Measurements from ENCODE around the gene ARSK. TPM values are rescaled to one million over a fixed set of nuclear protein-coding genes. Genes with fewer than 3 reads are reported as not detected.

The ARSK gene
- total and polyA plus RNA-seq, 2 donors (not counting 1 experiment from before 2014, with no cell fraction given) = 3.7 to 5.1 TPM

- Mint-ChIP-seq H3K27me3 (no peaks in the 10 kb centered on the region), H3K4me1 (peaks cover 26% of the 10 kb centered on the region), H3K4me3 (peak overlapping the region; percentile 88), H3K27ac (peak overlapping the region; percentile 74), H3K9me3 (ENCODE audit: insufficient read depth) (no peaks in the 10 kb centered on the region)
- ChIA-PET CTCF (interaction anchor here (1.2 kb wide), 1 partner anchor 9 kb away, joined by 3 read pairs; no protein-coding TSS in a partner anchor), POLR2A (no interaction called here)
- no peak overlapping the region for H3K4me3 ChIP-seq (ENCODE audit: control extremely low read depth in 1 of 5, extremely low read depth in 1 of 5, insufficient read depth in 1 of 5, low read depth in 2 of 5, low read length in 4 of 5)
- peaks cover 23 to 26% of the 10 kb centered on the region in 2 donors for H3K4me1 ChIP-seq (ENCODE audit: control insufficient read depth in 2 of 2, insufficient read depth in 2 of 2, low read length in 2 of 2)
- no peak for TF ChIP-seq CTCF (IDR thresholded peaks at IDR 0.05)
- no peak for TF ChIP-seq EZH2 (IDR thresholded peaks at IDR 0.05; ENCODE audit: borderline replicate concordance, insufficient read depth, low read depth, low read length, poor library complexity, severe bottlenecking)
- no peak for DNase-seq
- no peaks in the 10 kb centered on the region for H3K36me3 ChIP-seq (replicated peaks in 1 of 2; ENCODE audit: control extremely low read depth in 1 of 2, control insufficient read depth in 1 of 2, extremely low read depth in 1 of 2, insufficient read depth in 2 of 2, low read length in 1 of 2)
- H3K27ac ChIP-seq (ENCODE audit: low read length in 2 of 2) = no peak overlapping the region
- H4K20me1 ChIP-seq (ENCODE audit: control insufficient read depth, insufficient read depth, low read length, poor library complexity, severe bottlenecking) = no peaks in the 10 kb centered on the region
- H2AFZ ChIP-seq (ENCODE audit: insufficient read depth, low read depth, low read length, poor library complexity, severe bottlenecking) = no peak overlapping the region
- no peak for ATAC-seq (ENCODE audit: low read depth)
- intact Hi-C loops (cut with micrococcal nuclease) = no loop called here
- H3K79me2 ChIP-seq (ENCODE audit: control insufficient read depth, insufficient read depth, low read length) = no peaks in the 10 kb centered on the region
- WGBS (ENCODE audit: insufficient coverage) = no CpG with 5 or more reads among the region's 4 CpGs
- H3K27me3 ChIP-seq (replicated peaks in 1 of 4; ENCODE audit: control extremely low read depth in 1 of 4, control insufficient read depth in 3 of 4, insufficient read depth in 4 of 4, low read length in 3 of 4) = peaks cover 0 to 7% (median 0%) of the 10 kb centered on the region in 4 experiments
- no peaks in the 10 kb centered on the region for H3K9me3 ChIP-seq (ENCODE audit: control extremely low read depth in 1 of 3, control insufficient read depth in 2 of 3, insufficient read depth in 1 of 3, low read length in 2 of 3)
- peak overlapping the region; percentile 100 for H3K4me2 ChIP-seq (replicated peaks; ENCODE audit: low read depth, low read length, poor library complexity, severe bottlenecking)
- H3K9ac ChIP-seq (ENCODE audit: low read length) = no peak overlapping the region
Measured at GRCh38 chr5:95619096-95619495, 64.2 kb downstream of the ARSK start.

GRCh38 chr5:95619514-95620029 lies 64.7 kb downstream of the ARSK start:
- 3% methylated on average over 18 of the region's 19 CpGs for WGBS (ENCODE audit: insufficient coverage)
- Mint-ChIP-seq H3K4me3 (peak overlapping the region; percentile 88), H3K27me3 (no peaks in the 10 kb centered on the region), H3K9me3 (ENCODE audit: insufficient read depth) (no peaks in the 10 kb centered on the region), H3K27ac (peak overlapping the region; percentile 74), H3K4me1 (peaks cover 26% of the 10 kb centered on the region)
- H3K27ac ChIP-seq (ENCODE audit: low read length in 2 of 2) = no peak overlapping the region
- no peaks in the 10 kb centered on the region for H3K9me3 ChIP-seq (ENCODE audit: control extremely low read depth in 1 of 3, control insufficient read depth in 2 of 3, insufficient read depth in 1 of 3, low read length in 2 of 3)
- no peak for TF ChIP-seq EZH2 (IDR thresholded peaks at IDR 0.05; ENCODE audit: borderline replicate concordance, insufficient read depth, low read depth, low read length, poor library complexity, severe bottlenecking)
- TF ChIP-seq CTCF (IDR thresholded peaks at IDR 0.05) = no peak
- POLR2A ChIA-PET = no interaction called here
- no peak for DNase-seq
- peak overlapping the region; percentile 100 for H3K4me2 ChIP-seq (replicated peaks; ENCODE audit: low read depth, low read length, poor library complexity, severe bottlenecking)
- no peaks in the 10 kb centered on the region for H4K20me1 ChIP-seq (ENCODE audit: control insufficient read depth, insufficient read depth, low read length, poor library complexity, severe bottlenecking)
- peak overlapping the region; percentile 92 for H2AFZ ChIP-seq (ENCODE audit: insufficient read depth, low read depth, low read length, poor library complexity, severe bottlenecking)
- H3K27me3 ChIP-seq (replicated peaks in 1 of 4; ENCODE audit: control extremely low read depth in 1 of 4, control insufficient read depth in 3 of 4, insufficient read depth in 4 of 4, low read length in 3 of 4) = peaks cover 0 to 7% (median 0%) of the 10 kb centered on the region in 4 experiments
- H3K79me2 ChIP-seq (ENCODE audit: control insufficient read depth, insufficient read depth, low read length) = no peaks in the 10 kb centered on the region
- peak overlapping the region; percentile 78 for H3K9ac ChIP-seq (ENCODE audit: low read length)
- CTCF ChIA-PET = no interaction called here
- peaks cover 23 to 26% of the 10 kb centered on the region in 2 donors for H3K4me1 ChIP-seq (ENCODE audit: control insufficient read depth in 2 of 2, insufficient read depth in 2 of 2, low read length in 2 of 2)
- ATAC-seq (ENCODE audit: low read depth) = no peak
- no peaks in the 10 kb centered on the region for H3K36me3 ChIP-seq (replicated peaks in 1 of 2; ENCODE audit: control extremely low read depth in 1 of 2, control insufficient read depth in 1 of 2, extremely low read depth in 1 of 2, insufficient read depth in 2 of 2, low read length in 1 of 2)
- peak overlapping the region; percentile 58 to 82 (median 70) for H3K4me3 ChIP-seq (ENCODE audit: control extremely low read depth in 1 of 5, extremely low read depth in 1 of 5, insufficient read depth in 1 of 5, low read depth in 2 of 5, low read length in 4 of 5)
- intact Hi-C loops (cut with micrococcal nuclease) = loop anchor here (1.0 kb wide), 2 partner anchors 64 to 342 kb away; partner anchors contain the start of genes ARSK and ELL2

Measured in B cell (primary cell).